Measurements from ENCODE around the gene CPN1. TPM values are rescaled to one million over a fixed set of nuclear protein-coding genes. Genes with fewer than 3 reads are reported as not detected.

The CPN1 gene
- total and polyA plus RNA-seq, 10 of the 15 experiments (the other 5 are each of a cell fraction or from before 2014, with no cell fraction given): 0.03 to 0.10 TPM; not detected in 8

DNA sequence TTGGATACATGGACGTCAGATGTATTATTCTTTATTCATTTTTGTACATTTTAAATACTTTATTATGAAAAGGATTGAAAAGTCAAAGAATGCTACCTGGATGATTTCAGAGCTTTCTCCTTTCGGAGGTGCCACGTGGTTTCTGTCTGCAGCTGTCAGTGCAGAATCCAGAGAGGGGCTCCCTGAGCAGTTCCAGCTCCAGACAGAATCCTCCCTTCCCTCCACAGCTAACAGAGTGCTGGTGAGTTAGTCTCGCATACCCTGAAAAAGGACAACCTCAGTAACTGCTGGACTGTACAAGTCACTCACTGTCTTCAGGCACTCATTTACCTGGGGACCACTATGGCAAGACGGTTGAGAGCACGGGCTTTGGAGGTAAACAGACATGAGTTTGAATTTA, 82.8 kb downstream of the CPN1 start (continued):
- no peak for TF ChIP-seq BCL3 (IDR thresholded peaks at IDR 0.05; ENCODE audit: borderline replicate concordance, insufficient read depth, low read depth, low read length, poor library complexity, severe bottlenecking)
- no peak for TF ChIP-seq TBL1XR1 (IDR thresholded peaks at IDR 0.05; ENCODE audit: low read depth, low read length)
- TF ChIP-seq USF2 (IDR thresholded peaks at IDR 0.05; ENCODE audit: borderline replicate concordance, low read depth, low read length): no peak

DNA sequence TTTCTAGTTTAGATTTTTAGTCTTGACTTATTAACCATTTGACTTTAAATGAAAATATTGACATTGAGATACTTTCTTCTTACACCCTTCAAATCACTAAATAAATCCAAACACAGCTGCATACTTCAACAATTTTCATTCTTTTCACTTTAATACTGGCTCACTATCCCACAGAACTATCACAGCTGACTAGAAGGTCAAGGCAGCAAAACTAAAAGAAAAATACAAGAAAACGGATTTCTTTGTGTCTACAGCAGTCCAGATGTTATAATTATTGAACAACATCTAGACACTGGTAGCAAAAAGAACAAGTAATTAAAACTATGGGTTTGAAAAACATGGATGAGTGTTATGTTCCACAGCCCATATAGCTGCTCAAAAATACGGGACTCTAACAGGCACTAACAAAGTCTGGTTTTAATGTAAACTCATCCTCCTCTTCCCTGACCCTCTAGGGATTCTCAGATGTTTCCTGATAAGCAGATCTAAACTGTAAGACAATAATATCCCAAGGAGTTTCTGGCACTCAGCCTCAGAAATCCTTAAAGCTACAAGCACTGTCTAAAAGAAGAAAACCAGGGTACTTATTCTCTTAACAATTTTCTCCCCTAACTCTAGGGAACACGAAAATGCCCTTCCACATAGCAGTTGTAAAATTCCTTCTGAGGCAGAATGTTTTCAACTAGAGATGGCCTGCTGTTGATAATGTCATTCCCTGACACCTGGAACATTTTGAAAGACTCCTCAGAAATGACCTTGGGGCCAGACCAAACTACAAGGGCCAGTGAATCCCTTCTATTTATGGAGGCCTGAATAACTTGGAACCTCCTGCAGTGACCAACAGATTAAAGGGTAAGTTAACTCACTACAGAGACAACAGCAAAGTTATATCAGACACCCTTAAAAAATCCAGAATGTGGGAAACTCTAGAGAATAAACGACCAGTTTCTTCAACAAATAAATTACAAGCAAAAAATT, 84.7 kb downstream of the CPN1 start:
- SMC1A ChIA-PET (ENCODE audit: uncharacterized antibody, unreplicated experiment): interaction anchor here (0.6 to 26.2 kb wide), 4 partner anchors 10 to 111 kb away, joined by 3 to 531 read pairs (median 48); partner anchors contain the start of gene DNMBP
- FAIRE-seq: no peak
- RAD21 ChIA-PET (ENCODE audit: unreplicated experiment): interaction anchor here (1.2 to 4.0 kb wide), 4 partner anchors 11 to 49 kb away, joined by 3 to 49 read pairs (median 5); partner anchors contain the start of gene DNMBP
- BruUV-seq (replicated peaks): no TSS peak
- peaks cover 39% of the 10 kb centered on the region for H3K4me1 ChIP-seq (ENCODE audit: control insufficient read depth, insufficient read depth, low read length)
- intact Hi-C loops (cut with micrococcal nuclease; ENCODE audit: unreplicated experiment) (no loop called here), in situ Hi-C loops (cut with MboI) (no loop called here)
- H3K9me3 ChIP-seq (replicated peaks; ENCODE audit: control insufficient read depth, insufficient read depth, low read length): no peaks in the 10 kb centered on the region; the same call in 2 of the 3 replicates
- DNase-seq (ENCODE audit: low read depth, low spot score): no peak
- WGBS (ENCODE audit: insufficient coverage, insufficient replicate concordance, low lambda C conversion rate, missing lambda C conversion rate): 89% methylated on average over 4 of the region's 4 CpGs
- H2AFZ ChIP-seq (ENCODE audit: control insufficient read depth, low read depth, low read length): no peak overlapping the region
- no peak overlapping the region for H3K4me2 ChIP-seq (ENCODE audit: control insufficient read depth, insufficient read depth)
- CTCF ChIA-PET: interaction anchor here (0.9 to 11.3 kb wide), 5 partner anchors 11 to 151 kb away, joined by 3 to 116 read pairs (median 3); partner anchors contain the start of gene DNMBP
- no peak overlapping the region for H3K4me3 ChIP-seq
- no peak for ATAC-seq
- H4K20me1 ChIP-seq (ENCODE audit: control insufficient read depth, insufficient read depth): peaks cover 4% of the 10 kb centered on the region; the same call in 1 of the 2 replicates
- POLR2A ChIA-PET: interaction anchor here (0.7 to 7.3 kb wide), 4 partner anchors 10 to 169 kb away, joined by 3 to 88 read pairs (median 5); partner anchors contain the start of gene DNMBP
- H3K36me3 ChIP-seq (ENCODE audit: control insufficient read depth in 2 of 2, insufficient read depth in 2 of 2, low read length in 1 of 2): peaks cover 0 to 21% of the 10 kb centered on the region in 2 experiments; a peak in 1 of 4 replicates
- H3K9ac ChIP-seq (ENCODE audit: control insufficient read depth, insufficient read depth, low read length): no peak overlapping the region
- H3K27ac ChIP-seq (ENCODE audit: control insufficient read depth, insufficient read depth): no peak overlapping the region
- no peaks in the 10 kb centered on the region for H3K27me3 ChIP-seq (replicated peaks in 1 of 2; ENCODE audit: control insufficient read depth in 2 of 2, insufficient read depth in 2 of 2, low read length in 1 of 2)
- H3K79me2 ChIP-seq (ENCODE audit: control insufficient read depth, insufficient read depth, low read length): peaks cover 95% of the 10 kb centered on the region
- TF ChIP-seq, protein P1, sequence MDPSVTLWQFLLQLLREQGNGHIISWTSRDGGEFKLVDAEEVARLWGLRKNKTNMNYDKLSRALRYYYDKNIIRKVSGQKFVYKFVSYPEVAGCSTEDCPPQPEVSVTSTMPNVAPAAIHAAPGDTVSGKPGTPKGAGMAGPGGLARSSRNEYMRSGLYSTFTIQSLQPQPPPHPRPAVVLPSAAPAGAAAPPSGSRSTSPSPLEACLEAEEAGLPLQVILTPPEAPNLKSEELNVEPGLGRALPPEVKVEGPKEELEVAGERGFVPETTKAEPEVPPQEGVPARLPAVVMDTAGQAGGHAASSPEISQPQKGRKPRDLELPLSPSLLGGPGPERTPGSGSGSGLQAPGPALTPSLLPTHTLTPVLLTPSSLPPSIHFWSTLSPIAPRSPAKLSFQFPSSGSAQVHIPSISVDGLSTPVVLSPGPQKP (IDR thresholded peaks at IDR 0.05; ENCODE audit: low read depth, low read length): no peak
- TF ChIP-seq BRCA1 (IDR thresholded peaks at IDR 0.05; ENCODE audit: low read depth, low read length): no peak
- TF ChIP-seq MXI1 (IDR thresholded peaks at IDR 0.05; ENCODE audit: low read depth, low read length): no peak
- no peak for TF ChIP-seq RBBP5 (conservative IDR thresholded peaks at IDR 0.05)
- TF ChIP-seq GABPA (IDR thresholded peaks at IDR 0.05; ENCODE audit: low read depth): no peak
- no peak for TF ChIP-seq MLLT1 (IDR thresholded peaks at IDR 0.05)
- TF ChIP-seq CEBPZ (IDR thresholded peaks at IDR 0.05; ENCODE audit: low read depth, low read length): no peak
- no peak for TF ChIP-seq IKZF1 (conservative IDR thresholded peaks at IDR 0.05)

Measured in GM12878 (cell line).